GM12865 (cell line): ENCODE results near the gene GABBR2.

ENCODE experiments used
- DNase-seq: peaks from one replicate; pipeline ENCODE4 v3.0.0; 2010; ENCODE audit warnings: low read depth
- H3K4me3 ChIP-seq: 2 replicates; pipeline ENCODE4 v1.5.1; 2011; ENCODE audit warnings: mild to moderate bottlenecking, low read depth, low read length, control low read depth
- CTCF ChIP-seq: IDR thresholded peaks from 2 replicates; pipeline ENCODE4 v1.5.1; 2011; ENCODE audit warnings: low read length, control low read depth, low read depth, inconsistent platforms; ENCODE audit not compliant: insufficient read depth; ENCODE audit errors: missing control alignments

The GABBR2 gene

GRCh38 chr9:98607152-98607551 is 101.6 kb downstream of the GABBR2 start:
- no peak for TF ChIP-seq CTCF
- no peak overlapping the region for H3K4me3 ChIP-seq
- DNase-seq = no peak

- no peak for TF ChIP-seq CTCF
- no peak for DNase-seq
Measured at GRCh38 chr9:98606730-98607129, 102.0 kb downstream of the GABBR2 start.

GRCh38 chr9:98605116-98605515 is 103.6 kb downstream of the GABBR2 start:
- no peak for DNase-seq
- H3K4me3 ChIP-seq = no peak overlapping the region
- no peak for TF ChIP-seq CTCF

More at GRCh38 chr9:98606730-98607129, 102.0 kb downstream of the GABBR2 start:
- no peak overlapping the region for H3K4me3 ChIP-seq

GRCh38 chr9:98603821-98604383 is 104.8 kb downstream of the GABBR2 start:
- TF ChIP-seq CTCF = no peak
- no peak overlapping the region for H3K4me3 ChIP-seq
- no peak for DNase-seq

GRCh38 chr9:98602839-98603500 is 105.8 kb downstream of the GABBR2 start:
- H3K4me3 ChIP-seq = no peak overlapping the region
- DNase-seq = no peak
- TF ChIP-seq CTCF = no peak

GRCh38 chr9:98600631-98601030 is 108.1 kb downstream of the GABBR2 start:
- DNase-seq = no peak
- no peak for TF ChIP-seq CTCF
- no peak overlapping the region for H3K4me3 ChIP-seq
